HEK293T (cell line): Measurements from ENCODE around the gene OPRL1.
"Not testable (repeated sequence)": the region's sequence is repeated elsewhere in the genome, so short reads cannot be mapped to it uniquely, and the experiment has no call there.

Source experiments
- ARNT ChIP-seq: fragments of 450-650 bp; IDR thresholded peaks from 2 replicates; pipeline ENCODE4 v1.6.1; 2017; ENCODE audit warnings: mild to moderate bottlenecking
- BHLHE40 ChIP-seq: fragments of 450-650 bp; IDR thresholded peaks from 2 replicates; pipeline ENCODE4 v1.6.1; 2016; ENCODE audit warnings: mild to moderate bottlenecking, moderate library complexity, borderline replicate concordance
- FOXA1 ChIP-seq: fragments of 450-650 bp; IDR thresholded peaks from 2 replicates; pipeline ENCODE4 v1.6.1; 2016; ENCODE audit warnings: mild to moderate bottlenecking
- FOXM1 ChIP-seq: fragments of 450-650 bp; IDR thresholded peaks from 2 replicates; pipeline ENCODE4 v1.6.1; 2017; ENCODE audit warnings: mild to moderate bottlenecking, borderline replicate concordance
- SUZ12 ChIP-seq: fragments of 450-650 bp; IDR thresholded peaks from 2 replicates; pipeline ENCODE4 v1.6.1; 2016; ENCODE audit warnings: mild to moderate bottlenecking
- TARDBP ChIP-seq: fragments of 450-650 bp; IDR thresholded peaks from 2 replicates; pipeline ENCODE4 v1.6.1; 2016

GRCh38 chr20:64123517-64123916, 43.6 kb downstream of the OPRL1 start:
- TF ChIP-seq BHLHE40, TARDBP, SUZ12, FOXA1, ARNT, FOXM1: not testable (repeated sequence)
